K562 (cell line): ENCODE data around the gene GHRL. TPM values are rescaled to one million over a fixed set of nuclear protein-coding genes. Genes with fewer than 3 reads are reported as not detected.

ENCODE experiments used
- CHD4 ChIP-seq: fragments of 200-600 bp; sonication (generic); IDR thresholded peaks from 3 replicates; pipeline ENCODE4 v1.6.1; 2012; ENCODE audit warnings: low read depth, mild to moderate bottlenecking, mixed read lengths, low read length, inconsistent platforms; ENCODE audit not compliant: insufficient read depth, insufficient replicate concordance, poor library complexity, severe bottlenecking
- CREB5 ChIP-seq: fragments of 250-450 bp; sonication (Bioruptor Pico); IDR thresholded peaks from 2 replicates; pipeline ENCODE4 v1.5.0; 2020; ENCODE audit warnings: mild to moderate bottlenecking
- FOXA1 ChIP-seq: fragments of 450-650 bp; IDR thresholded peaks from 2 replicates; pipeline ENCODE4 v1.6.1; 2016; ENCODE audit warnings: mild to moderate bottlenecking, borderline replicate concordance
- GATAD2A ChIP-seq: fragments of 450-650 bp; IDR thresholded peaks from 2 replicates; pipeline ENCODE4 v1.6.1; 2017
- MNT ChIP-seq, 2 experiments: fragments of 450-650 bp; conservative IDR thresholded peaks; 2 replicates each; pipeline ENCODE4 v1.6.1; 2017; ENCODE audit warnings: mild to moderate bottlenecking in 2 of 2, moderate library complexity in 2 of 2
- NCOA2 ChIP-seq, 2 experiments: fragments of 450-650 bp; IDR thresholded peaks; 2 replicates each; pipeline ENCODE4 v1.6.1; 2018; ENCODE audit warnings: mild to moderate bottlenecking in 2 of 2, moderate library complexity in 1 of 2; ENCODE audit not compliant: partially characterized antibody in 2 of 2
- NCOA4 ChIP-seq: fragments of 450-650 bp; IDR thresholded peaks from 2 replicates; pipeline ENCODE4 v1.6.1; 2018; ENCODE audit warnings: mild to moderate bottlenecking; ENCODE audit not compliant: partially characterized antibody
- TBL1XR1 ChIP-seq, 2 experiments: IDR thresholded peaks; 2 replicates each; pipeline ENCODE4 v1.6.1; 2012; ENCODE audit warnings: improper control_type of control experiment in 2 of 2, low read length in 2 of 2, mild to moderate bottlenecking in 1 of 2
- UBTF ChIP-seq, 2 experiments: IDR thresholded peaks; 2 replicates each; pipeline ENCODE4 v1.6.1; 2012; ENCODE audit warnings: improper control_type of control experiment in 2 of 2, low read depth in 2 of 2, low read length in 2 of 2, borderline replicate concordance in 1 of 2
- ZC3H8 ChIP-seq: fragments of 450-650 bp; IDR thresholded peaks from 2 replicates; pipeline ENCODE4 v1.6.1; 2017
- ZNF12 ChIP-seq: sonication (generic); formaldehyde crosslinking; IDR thresholded peaks from 2 replicates; pipeline ENCODE4 v1.4.0; 2020; ENCODE audit warnings: mild to moderate bottlenecking, missing genetic modification reagents
- ZNF280B ChIP-seq: fragments of 250-450 bp; sonication (Bioruptor Pico); IDR thresholded peaks from 2 replicates; pipeline ENCODE4 v1.5.1; 2021; ENCODE audit warnings: mild to moderate bottlenecking
- polyA plus RNA-seq, 8 experiments: library from polyadenylated mRNA; depleted of rRNA in 4 of 8; stranded (reverse) in 5 of 8; unstranded in 3 of 8; fragments of >200 nt; fragmentation: Nextera tagmentation in 2 of 8; fragmentation: Illumina TruSeq in 1 of 8; extraction: Ambion mirVana in 2 of 8; extraction: Trizol in 1 of 8; gene quantifications; 2 replicates each; pipeline versions ENCODE4 v1.2.1 to v1.2.3, GENCODE V29; 2011 to 2014; ENCODE audit warnings: inconsistent platforms in 1 of 8, missing spikeins in 1 of 8
- total RNA-seq, 7 experiments: library from RNA; depleted of rRNA in 6 of 7; stranded (reverse); fragments of >200 nt in 6 of 7; fragmentation: Illumina TruSeq in 2 of 7; extraction: Trizol in 2 of 7; gene quantifications; 2 replicates each; pipeline versions ENCODE4 v1.2.1 to v1.2.3, GENCODE V29; 2011 to 2021; ENCODE audit warnings: low replicate concordance in 1 of 7
- TF ChIP-seq, protein P1 (sequence below): fragments of 250-450 bp; sonication (Bioruptor Pico); IDR thresholded peaks from 2 replicates; pipeline ENCODE4 v1.8.0; 2021; ENCODE audit warnings: mild to moderate bottlenecking, moderate library complexity
- TF ChIP-seq, protein P2 (sequence below): fragments of 450-650 bp; IDR thresholded peaks from 2 replicates; pipeline ENCODE4 v1.7.1; 2018; ENCODE audit warnings: mild to moderate bottlenecking, low read depth; ENCODE audit not compliant: partially characterized antibody

The GHRL gene
- total and polyA plus RNA-seq, 9 of the 15 experiments (the other 6 are each of a cell fraction or from before 2014, with no cell fraction given), result 0.08 to 0.29 (median 0.15) TPM; not detected in 5

DNA sequence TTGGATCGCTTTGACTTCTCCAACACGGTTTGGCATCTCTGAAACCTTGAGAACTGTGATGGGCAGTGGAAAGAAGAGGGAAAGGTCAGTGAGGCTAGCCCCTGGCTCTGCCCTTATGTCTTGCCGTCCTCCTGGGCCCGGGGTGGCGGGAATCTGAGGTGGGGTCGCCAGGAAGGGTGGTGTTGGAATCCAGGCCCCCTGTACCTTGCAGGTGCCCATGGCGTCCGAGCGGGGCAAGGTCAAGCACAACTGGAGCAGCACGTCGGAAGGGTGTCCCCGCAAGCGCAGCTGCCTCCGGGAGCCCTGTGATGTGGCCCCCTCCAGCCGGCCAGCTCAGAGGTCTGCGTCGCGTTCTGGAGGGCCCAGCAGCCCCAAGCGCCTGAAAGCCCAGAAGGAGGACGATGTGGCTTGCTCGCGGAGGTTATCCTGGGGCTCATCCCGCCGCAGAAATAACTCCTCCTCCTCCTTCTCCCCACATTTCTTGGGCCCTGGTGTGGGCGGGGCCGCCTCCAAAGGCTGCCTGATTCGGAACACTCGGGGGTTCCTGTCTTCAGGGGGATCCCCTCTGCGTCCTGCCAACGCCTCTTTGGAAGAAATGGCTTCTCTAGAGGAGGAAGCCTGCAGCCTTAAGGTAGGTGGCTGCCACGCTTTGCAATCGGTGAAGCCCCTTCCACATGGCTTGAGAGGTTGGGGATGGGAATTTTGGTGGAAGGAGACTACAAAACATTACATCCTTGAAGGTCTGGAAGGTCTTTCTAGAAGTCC, 43.6 kb downstream of the GHRL start (continued):
- TF ChIP-seq, protein P1, sequence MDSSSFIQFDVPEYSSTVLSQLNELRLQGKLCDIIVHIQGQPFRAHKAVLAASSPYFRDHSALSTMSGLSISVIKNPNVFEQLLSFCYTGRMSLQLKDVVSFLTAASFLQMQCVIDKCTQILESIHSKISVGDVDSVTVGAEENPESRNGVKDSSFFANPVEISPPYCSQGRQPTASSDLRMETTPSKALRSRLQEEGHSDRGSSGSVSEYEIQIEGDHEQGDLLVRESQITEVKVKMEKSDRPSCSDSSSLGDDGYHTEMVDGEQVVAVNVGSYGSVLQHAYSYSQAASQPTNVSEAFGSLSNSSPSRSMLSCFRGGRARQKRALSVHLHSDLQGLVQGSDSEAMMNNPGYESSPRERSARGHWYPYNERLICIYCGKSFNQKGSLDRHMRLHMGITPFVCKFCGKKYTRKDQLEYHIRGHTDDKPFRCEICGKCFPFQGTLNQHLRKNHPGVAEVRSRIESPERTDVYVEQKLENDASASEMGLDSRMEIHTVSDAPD (CRISPR knock-in tag), result no peak
- no peak for TF ChIP-seq NCOA2 (IDR thresholded peaks at IDR 0.05; ENCODE audit: partially characterized antibody in 2 of 2)
- TF ChIP-seq TBL1XR1 (IDR thresholded peaks at IDR 0.05; ENCODE audit: low read length in 2 of 2), result no peak
- TF ChIP-seq CREB5 (CRISPR knock-in tag), result no peak
- no peak for TF ChIP-seq FOXA1
- TF ChIP-seq ZNF12 (CRISPR knock-in tag), result no peak
- no peak for TF ChIP-seq CHD4
- TF ChIP-seq NCOA4, result no peak
- TF ChIP-seq GATAD2A, result no peak
- TF ChIP-seq ZNF280B (CRISPR knock-in tag), result no peak
- peak in 1 of 2 experiments; percentile 64; a peak in 1 of 4 replicates for TF ChIP-seq UBTF (IDR thresholded peaks at IDR 0.05; ENCODE audit: borderline replicate concordance in 1 of 2, low read depth in 2 of 2, low read length in 2 of 2)
- TF ChIP-seq ZC3H8, result no peak
- TF ChIP-seq, protein P2, sequence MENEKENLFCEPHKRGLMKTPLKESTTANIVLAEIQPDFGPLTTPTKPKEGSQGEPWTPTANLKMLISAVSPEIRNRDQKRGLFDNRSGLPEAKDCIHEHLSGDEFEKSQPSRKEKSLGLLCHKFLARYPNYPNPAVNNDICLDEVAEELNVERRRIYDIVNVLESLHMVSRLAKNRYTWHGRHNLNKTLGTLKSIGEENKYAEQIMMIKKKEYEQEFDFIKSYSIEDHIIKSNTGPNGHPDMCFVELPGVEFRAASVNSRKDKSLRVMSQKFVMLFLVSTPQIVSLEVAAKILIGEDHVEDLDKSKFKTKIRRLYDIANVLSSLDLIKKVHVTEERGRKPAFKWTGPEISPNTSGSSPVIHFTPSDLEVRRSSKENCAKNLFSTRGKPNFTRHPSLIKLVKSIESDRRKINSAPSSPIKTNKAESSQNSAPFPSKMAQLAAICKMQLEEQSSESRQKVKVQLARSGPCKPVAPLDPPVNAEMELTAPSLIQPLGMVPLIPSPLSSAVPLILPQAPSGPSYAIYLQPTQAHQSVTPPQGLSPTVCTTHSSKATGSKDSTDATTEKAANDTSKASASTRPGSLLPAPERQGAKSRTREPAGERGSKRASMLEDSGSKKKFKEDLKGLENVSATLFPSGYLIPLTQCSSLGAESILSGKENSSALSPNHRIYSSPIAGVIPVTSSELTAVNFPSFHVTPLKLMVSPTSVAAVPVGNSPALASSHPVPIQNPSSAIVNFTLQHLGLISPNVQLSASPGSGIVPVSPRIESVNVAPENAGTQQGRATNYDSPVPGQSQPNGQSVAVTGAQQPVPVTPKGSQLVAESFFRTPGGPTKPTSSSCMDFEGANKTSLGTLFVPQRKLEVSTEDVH, result no peak
- peak in 1 of 2 experiments; percentile 51; a peak in 3 of 4 replicates for TF ChIP-seq MNT (conservative IDR thresholded peaks at IDR 0.05)
